Vagina (tissue), 2 donors: Measurements from ENCODE around the gene PLCB1. TPM values are rescaled to one million over a fixed set of nuclear protein-coding genes. Genes with fewer than 3 reads are reported as not detected.
A peak's percentile ranks its signal among the peaks of the same experiment; 100 is the strongest.

Source experiments
- DNase-seq, 2 donors: peaks; one replicate each; pipeline ENCODE4 v3.0.0-alpha.2; 2017; ENCODE audit errors: extremely low spot score in 2 of 2
- H3K27ac ChIP-seq: fragments of 200-600 bp; sonication (generic); one replicate; pipeline ENCODE4 v1.5.1; 2019
- H3K27me3 ChIP-seq: fragments of 200-600 bp; sonication (generic); one replicate; pipeline ENCODE4 v1.5.1; 2019
- H3K36me3 ChIP-seq, 2 donors: fragments of 200-600 bp; sonication (generic); one replicate each; pipeline ENCODE4 v1.5.1; 2017 to 2019
- H3K4me1 ChIP-seq: fragments of 200-600 bp; sonication (generic); one replicate; pipeline ENCODE4 v1.5.1; 2019
- H3K4me3 ChIP-seq, 2 donors: fragments of 200-600 bp; sonication (generic); 1 replicate in 1 of 2; 2 replicates in 1 of 2; pipeline ENCODE4 v1.5.1; 2016 to 2019
- H3K9me3 ChIP-seq: fragments of 200-600 bp; sonication (generic); one replicate; pipeline ENCODE4 v1.5.1; 2019
- CTCF ChIP-seq, 3 experiments: fragments of 450-650 bp in 2 of 3; fragments of 200-600 bp in 1 of 3; sonication (generic) in 1 of 3; IDR thresholded peaks; one replicate each; pipeline ENCODE4 v1.5.1; 2017 to 2019; ENCODE audit warnings: antibody characterized with exemption in 3 of 3, mild to moderate bottlenecking in 2 of 3, moderate library complexity in 2 of 3
- POLR2A ChIP-seq, 2 donors: fragments of 450-650 bp; IDR thresholded peaks; one replicate each; pipeline ENCODE4 v1.6.1; 2017; ENCODE audit warnings: antibody characterized with exemption in 2 of 2, mild to moderate bottlenecking in 2 of 2, moderate library complexity in 2 of 2
- POLR2AphosphoS5 ChIP-seq, 2 donors: sonication (generic); formaldehyde crosslinking; IDR thresholded peaks; one replicate each; pipeline ENCODE4 v1.9.0; 2017; ENCODE audit warnings: antibody characterized with exemption in 2 of 2, mild to moderate bottlenecking in 2 of 2, low read depth in 1 of 2; ENCODE audit not compliant: insufficient read depth in 1 of 2
- intact Hi-C: fragments of 100-400 bp; cut with DNase I; formaldehyde crosslinking; loops from one replicate; pipeline ENCODE4 v1.15.1; 2023
- total RNA-seq: library from RNA; depleted of rRNA; stranded (reverse); fragments of >200 nt; gene quantifications from one replicate; pipeline ENCODE4 v1.2.3, GENCODE V29; 2016

The PLCB1 gene
- total RNA-seq, 1 donor from 2014 or later = 32.4 TPM

DNA sequence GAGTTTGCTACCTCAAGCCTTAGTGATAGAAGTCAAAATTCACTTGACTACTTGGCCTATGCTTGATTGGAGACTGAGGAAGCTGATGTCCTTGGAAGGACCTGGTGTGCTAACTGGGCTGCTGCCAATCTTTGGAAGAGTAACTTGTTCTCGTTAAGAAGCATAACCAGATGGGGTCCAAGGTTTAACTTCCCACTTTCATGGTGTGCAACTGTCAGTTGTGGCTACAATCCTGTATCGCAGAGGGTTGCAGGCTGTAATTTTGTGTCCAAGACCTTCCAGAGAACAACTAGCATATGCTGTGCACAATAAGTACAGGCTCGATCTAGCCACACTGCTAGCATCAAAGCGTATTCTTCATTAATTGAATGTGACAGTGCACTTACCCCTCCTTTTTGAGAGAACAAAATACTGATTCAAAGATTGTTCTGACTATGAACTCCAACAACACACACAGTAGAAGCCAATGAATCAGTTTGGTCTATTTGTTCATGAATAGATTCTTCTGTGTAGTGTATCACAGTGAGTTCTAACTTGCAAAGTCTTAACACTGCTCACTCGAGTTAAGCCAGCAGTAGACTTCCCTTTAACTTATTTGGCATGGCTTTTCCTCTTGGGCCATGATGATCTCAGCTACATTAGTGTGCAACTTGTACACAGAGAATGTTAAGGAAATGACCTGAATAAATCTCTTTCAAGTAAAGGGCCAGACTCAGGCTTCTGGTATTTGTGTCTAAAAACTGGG, 15.8 kb upstream of the PLCB1 start:
- no peak for DNase-seq
- Histone ChIP-seq H3K4me1 (peaks cover 18% of the 10 kb centered on the region), H3K4me3 (no peak overlapping the region), H3K9me3 (no peaks in the 10 kb centered on the region), H3K27ac (no peak overlapping the region), H3K36me3 (no peaks in the 10 kb centered on the region), H3K27me3 (no peaks in the 10 kb centered on the region)
- TF ChIP-seq POLR2A (IDR thresholded peaks at IDR 0.05) (no peak), POLR2AphosphoS5 (IDR thresholded peaks at IDR 0.05; ENCODE audit: insufficient read depth in 1 of 2, low read depth in 1 of 2) (no peak), CTCF (IDR thresholded peaks at IDR 0.05) (no peak)
- intact Hi-C loops = no loop called here

DNA sequence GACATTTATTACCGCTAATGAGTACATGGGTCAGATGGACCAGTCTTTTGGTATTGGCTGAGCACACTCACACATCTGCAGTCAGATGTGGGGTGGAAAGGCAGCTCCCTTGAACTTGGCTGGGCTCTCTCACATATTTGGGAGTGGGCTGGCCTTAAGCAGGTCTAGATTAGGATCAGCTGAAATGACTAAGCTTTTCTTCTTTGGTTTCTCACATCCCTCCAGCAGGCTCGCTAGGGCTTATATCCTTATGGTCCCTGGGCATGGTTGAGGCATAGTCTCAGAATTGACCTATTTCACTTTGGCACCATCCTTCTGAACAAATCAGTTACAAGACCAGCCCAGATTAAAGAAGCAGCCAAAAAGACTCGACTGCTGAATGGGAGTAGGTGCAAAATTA, 14.4 kb upstream of the PLCB1 start:
- Histone ChIP-seq H3K9me3 (no peaks in the 10 kb centered on the region), H3K27ac (peak overlapping the region; percentile 33), H3K4me3 (no peak overlapping the region), H3K36me3 (no peaks in the 10 kb centered on the region), H3K4me1 (peaks cover 18% of the 10 kb centered on the region), H3K27me3 (no peaks in the 10 kb centered on the region)
- TF ChIP-seq POLR2AphosphoS5 (IDR thresholded peaks at IDR 0.05; ENCODE audit: insufficient read depth in 1 of 2, low read depth in 1 of 2) (no peak), CTCF (IDR thresholded peaks at IDR 0.05) (no peak), POLR2A (IDR thresholded peaks at IDR 0.05) (no peak)
- intact Hi-C loops = no loop called here
- no peak for DNase-seq

GRCh38 chr20:8118039-8118438, 14.0 kb upstream of the PLCB1 start:
- H3K4me1 ChIP-seq = peaks cover 18% of the 10 kb centered on the region
- no peak overlapping the region for H3K4me3 ChIP-seq
- H3K27ac ChIP-seq = peak overlapping the region; percentile 33
- H3K9me3 ChIP-seq = no peaks in the 10 kb centered on the region
- no peaks in the 10 kb centered on the region for H3K27me3 ChIP-seq
- intact Hi-C loops = no loop called here
- H3K36me3 ChIP-seq = no peaks in the 10 kb centered on the region
- DNase-seq = no peak
- TF ChIP-seq POLR2A (IDR thresholded peaks at IDR 0.05) = no peak
- no peak for TF ChIP-seq POLR2AphosphoS5 (IDR thresholded peaks at IDR 0.05; ENCODE audit: insufficient read depth in 1 of 2, low read depth in 1 of 2)
- no peak for TF ChIP-seq CTCF (IDR thresholded peaks at IDR 0.05)

DNA sequence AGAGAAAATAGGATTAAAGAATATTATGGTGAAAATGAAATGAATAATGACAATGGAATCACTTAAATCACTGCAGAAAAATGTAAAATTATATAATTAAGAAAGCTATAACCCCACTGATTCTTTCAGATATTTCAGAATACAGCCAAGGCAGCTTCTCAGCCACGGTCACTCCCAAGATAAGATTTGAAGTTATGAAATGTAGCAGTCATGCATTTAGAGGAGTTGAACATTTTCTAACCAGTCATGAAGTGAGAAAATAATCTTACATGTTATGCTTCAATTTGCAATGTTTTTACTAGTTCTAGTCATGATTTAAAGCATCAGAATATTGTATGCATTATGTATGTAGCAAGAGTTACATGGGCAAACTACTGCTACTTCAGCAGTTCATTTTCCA, 13.3 kb upstream of the PLCB1 start:
- DNase-seq = no peak
- Histone ChIP-seq H3K9me3 (no peaks in the 10 kb centered on the region), H3K27ac (no peak overlapping the region), H3K4me1 (peaks cover 18% of the 10 kb centered on the region), H3K36me3 (no peaks in the 10 kb centered on the region), H3K4me3 (no peak overlapping the region), H3K27me3 (no peaks in the 10 kb centered on the region)
- intact Hi-C loops = no loop called here
- no peak for TF ChIP-seq POLR2A (IDR thresholded peaks at IDR 0.05)
- no peak for TF ChIP-seq POLR2AphosphoS5 (IDR thresholded peaks at IDR 0.05; ENCODE audit: insufficient read depth in 1 of 2, low read depth in 1 of 2)
- no peak for TF ChIP-seq CTCF (IDR thresholded peaks at IDR 0.05)

DNA sequence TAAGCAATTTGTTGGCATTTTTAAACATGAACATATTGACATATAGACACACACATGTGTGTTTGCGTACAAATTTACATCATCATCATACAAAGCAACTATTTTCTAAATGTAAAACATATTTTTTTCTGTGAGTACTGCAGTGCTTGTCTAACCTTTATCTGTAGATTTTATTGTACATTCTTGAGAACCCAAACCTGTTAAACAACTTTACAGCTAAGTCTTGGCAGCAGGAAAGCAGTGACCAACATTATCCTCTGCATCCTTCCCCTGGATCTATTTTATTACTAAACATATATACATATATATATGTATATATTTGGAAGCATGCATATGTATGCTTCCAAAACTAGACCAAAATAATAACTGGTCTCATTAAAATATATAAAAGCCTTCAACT, 10.4 kb upstream of the PLCB1 start:
- no peak for DNase-seq
- Histone ChIP-seq H3K27ac (no peak overlapping the region), H3K4me1 (peaks cover 13% of the 10 kb centered on the region), H3K27me3 (no peaks in the 10 kb centered on the region), H3K36me3 (no peaks in the 10 kb centered on the region), H3K9me3 (no peaks in the 10 kb centered on the region), H3K4me3 (no peak overlapping the region)
- intact Hi-C loops = loop anchor here (10.0 kb wide), 1 partner anchor 87 kb away; no protein-coding TSS in a partner anchor
- no peak for TF ChIP-seq POLR2AphosphoS5 (IDR thresholded peaks at IDR 0.05; ENCODE audit: insufficient read depth in 1 of 2, low read depth in 1 of 2)
